Progenitor cell of endocrine pancreas (in vitro differentiated cells): ENCODE data around the gene RPN2. TPM values are rescaled to one million over a fixed set of nuclear protein-coding genes. Genes with fewer than 3 reads are reported as not detected.

Source experiments
- DNase-seq: peaks from one replicate; pipeline ENCODE4 v3.0.0; 2021; ENCODE audit warnings: low spot score; ENCODE audit not compliant: unreplicated experiment
- H3K27ac Mint-ChIP-seq: 2 replicates; pipeline ENCODE4 v1.8.0; 2021; ENCODE audit warnings: mild to moderate bottlenecking, moderate library complexity, mixed read lengths
- H3K27me3 Mint-ChIP-seq: 2 replicates; pipeline ENCODE4 v1.8.0; 2021; ENCODE audit warnings: mixed read lengths
- H3K36me3 Mint-ChIP-seq: 2 replicates; pipeline ENCODE4 v1.8.0; 2022; ENCODE audit warnings: mixed read lengths; ENCODE audit not compliant: insufficient read depth
- H3K4me1 Mint-ChIP-seq: 2 replicates; pipeline ENCODE4 v1.8.0; 2021; ENCODE audit warnings: low read depth, mixed read lengths
- H3K4me3 Mint-ChIP-seq: 2 replicates; pipeline ENCODE4 v1.8.0; 2021; ENCODE audit warnings: low read depth, mild to moderate bottlenecking, moderate library complexity, mixed read lengths
- H3K9me3 Mint-ChIP-seq: 2 replicates; pipeline ENCODE4 v1.8.0; 2021; ENCODE audit warnings: low read depth, mixed read lengths
- CTCF ChIP-seq: fragments of 200-600 bp; sonication (generic); IDR thresholded peaks from one replicate; pipeline ENCODE4 v1.5.0; 2021; ENCODE audit warnings: antibody characterized with exemption, mild to moderate bottlenecking; ENCODE audit not compliant: unreplicated experiment
- total RNA-seq: library from RNA; stranded (reverse); gene quantifications from 2 replicates; pipeline ENCODE4 v1.2.1, GENCODE V29; 2021

The RPN2 gene
- total RNA-seq, 1 donor from 2014 or later, result 213 TPM

- Mint-ChIP-seq H3K9me3 (no peaks in the 10 kb centered on the region), H3K4me3 (no peak overlapping the region), H3K27ac (no peak overlapping the region), H3K36me3 (no peaks in the 10 kb centered on the region), H3K27me3 (peaks cover 3% of the 10 kb centered on the region), H3K4me1 (peaks cover 21% of the 10 kb centered on the region)
- TF ChIP-seq CTCF, result no peak
- no peak for DNase-seq
These were observed 86.0 kb downstream of the RPN2 start for GRCh38 chr20:37265152-37265551.

DNA sequence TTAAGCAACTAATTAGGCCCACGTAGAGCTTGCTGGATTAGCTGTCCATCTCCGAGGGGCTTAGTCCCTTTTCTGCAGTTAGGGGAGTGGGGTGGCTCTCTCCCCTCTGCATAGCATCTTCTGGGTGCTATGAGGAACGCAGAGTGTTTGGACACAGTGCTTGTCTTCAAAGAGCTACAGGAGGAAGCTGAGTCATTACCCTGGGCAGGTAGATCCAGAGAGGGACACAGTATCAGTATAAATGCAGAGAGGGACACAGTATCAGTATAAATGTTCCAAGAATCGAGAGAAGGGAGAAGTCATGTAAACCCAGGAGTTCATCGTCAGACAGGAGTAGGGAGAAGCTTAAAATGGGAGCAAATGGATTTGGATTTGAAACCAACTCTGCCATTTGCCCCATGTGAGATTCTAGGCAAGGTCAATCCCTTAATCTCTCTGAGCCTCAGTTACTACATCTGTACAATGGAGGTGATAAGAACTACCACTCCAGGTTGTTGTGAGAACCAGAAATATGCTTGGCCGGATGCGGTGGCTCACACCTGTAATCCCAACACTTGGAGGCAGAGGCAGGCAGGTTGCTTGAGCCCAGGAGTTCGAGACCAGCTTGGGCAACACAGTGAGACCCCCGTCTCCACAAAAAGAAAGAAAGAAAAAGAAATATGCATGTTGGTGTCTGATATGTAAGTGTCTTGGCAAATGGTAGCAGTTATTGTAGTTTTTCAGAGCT is 88.0 kb downstream of the RPN2 start:
- Mint-ChIP-seq H3K36me3 (no peaks in the 10 kb centered on the region), H3K4me1 (peaks cover 4% of the 10 kb centered on the region), H3K27ac (no peak overlapping the region), H3K27me3 (peaks cover 3% of the 10 kb centered on the region), H3K9me3 (no peaks in the 10 kb centered on the region), H3K4me3 (no peak overlapping the region)
- no peak for TF ChIP-seq CTCF
- DNase-seq, result no peak

DNA sequence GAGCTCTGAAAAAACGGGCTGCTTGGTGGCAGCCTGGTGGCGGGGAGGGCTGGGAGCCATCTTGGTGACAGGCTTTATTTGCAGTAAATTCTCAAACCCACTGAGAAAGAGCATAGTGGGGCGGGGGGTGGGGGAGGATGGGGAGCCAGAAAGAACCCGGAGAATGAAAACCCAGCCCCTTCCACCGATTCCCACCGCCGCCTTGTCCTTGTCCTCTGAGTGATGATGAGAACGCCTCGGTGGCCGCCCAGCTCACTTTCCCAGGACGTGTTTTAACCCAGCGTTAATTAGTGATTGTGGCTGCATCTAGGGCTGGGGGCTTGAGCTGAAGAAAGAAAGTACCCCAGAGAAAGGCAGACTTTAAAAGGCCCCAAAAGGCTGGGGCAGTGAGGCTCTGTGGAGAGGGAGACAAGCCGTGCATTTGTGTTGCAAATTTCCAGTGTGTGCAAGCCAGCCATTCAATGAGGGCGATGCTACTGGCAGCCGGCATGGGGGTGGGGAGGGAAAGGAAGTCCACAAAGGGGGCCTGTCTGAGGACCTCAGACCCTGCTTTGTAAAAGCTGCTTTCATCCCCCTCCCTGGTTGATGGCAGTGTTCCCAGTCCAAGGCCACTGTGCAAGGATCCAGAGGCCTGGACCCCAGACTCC is 88.7 kb downstream of the RPN2 start:
- Mint-ChIP-seq H3K36me3 (no peaks in the 10 kb centered on the region), H3K27me3 (peaks cover 3% of the 10 kb centered on the region), H3K9me3 (no peaks in the 10 kb centered on the region), H3K4me1 (no peaks in the 10 kb centered on the region), H3K27ac (no peak overlapping the region), H3K4me3 (no peak overlapping the region)
- DNase-seq, result no peak
- TF ChIP-seq CTCF, result no peak

DNA sequence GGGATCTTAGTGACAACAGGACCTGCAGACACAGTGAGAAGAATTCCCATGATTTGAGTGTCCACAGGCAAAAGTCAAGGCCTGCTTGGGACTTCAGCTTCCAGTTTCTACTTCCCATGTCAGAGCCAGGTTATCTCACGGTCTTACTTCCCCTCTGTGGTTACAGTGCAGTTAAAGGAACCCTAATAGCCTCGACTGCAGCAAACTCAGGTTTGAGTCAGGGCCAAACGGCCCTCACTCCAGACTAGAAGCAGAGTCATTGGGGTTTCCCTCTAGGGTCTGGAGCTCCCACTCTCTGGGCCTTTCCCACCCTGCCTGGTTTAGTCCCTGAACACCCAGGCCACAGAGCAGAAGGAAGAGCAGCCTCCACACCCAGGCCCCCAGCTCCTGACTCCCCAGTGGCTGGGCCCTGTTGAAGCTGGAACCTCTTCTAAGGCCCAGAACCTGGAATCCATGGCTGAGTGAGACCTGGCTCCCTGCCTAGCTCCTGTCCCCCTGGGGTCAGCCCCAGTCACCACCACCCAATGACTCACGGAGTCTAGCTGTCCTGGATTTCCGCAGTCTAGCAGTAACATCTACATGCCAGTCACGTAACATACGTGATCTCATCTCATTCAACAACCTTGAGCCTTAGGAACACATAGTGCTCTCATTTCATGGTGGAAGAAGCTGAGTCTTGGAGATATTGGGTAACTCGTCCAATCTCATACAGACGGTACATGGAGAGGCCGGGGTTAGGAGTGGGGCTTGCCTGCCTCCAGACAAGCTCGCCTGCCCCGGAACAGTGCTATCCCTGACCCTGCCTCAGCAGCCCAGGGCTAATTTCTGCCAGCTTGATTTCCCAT is 91.7 kb downstream of the RPN2 start:
- Mint-ChIP-seq H3K27ac (no peak overlapping the region), H3K4me3 (no peak overlapping the region), H3K27me3 (peaks cover 3% of the 10 kb centered on the region), H3K4me1 (peaks cover 8% of the 10 kb centered on the region), H3K9me3 (no peaks in the 10 kb centered on the region), H3K36me3 (no peaks in the 10 kb centered on the region)
- TF ChIP-seq CTCF, result no peak
- no peak for DNase-seq

- DNase-seq, result no peak
- Mint-ChIP-seq H3K36me3 (no peaks in the 10 kb centered on the region), H3K27me3 (peaks cover 3% of the 10 kb centered on the region), H3K4me3 (no peak overlapping the region), H3K27ac (no peak overlapping the region), H3K4me1 (peaks cover 8% of the 10 kb centered on the region), H3K9me3 (no peaks in the 10 kb centered on the region)
- TF ChIP-seq CTCF, result no peak
These were observed 92.3 kb downstream of the RPN2 start for GRCh38 chr20:37271421-37271768.
